Gastroesophageal sphincter (tissue), 3 donors: ENCODE data around the gene MRPS5.

ENCODE experiments used
- EP300 ChIP-seq: sonication (generic); formaldehyde crosslinking; IDR thresholded peaks from one replicate; pipeline ENCODE4 v1.6.1; 2017; ENCODE audit warnings: antibody characterized with exemption, mild to moderate bottlenecking
- POLR2A ChIP-seq, 2 donors: fragments of 450-650 bp; IDR thresholded peaks; one replicate each; pipeline ENCODE4 v1.6.1; 2017; ENCODE audit warnings: antibody characterized with exemption in 2 of 2, mild to moderate bottlenecking in 2 of 2, moderate library complexity in 1 of 2
- POLR2AphosphoS5 ChIP-seq: sonication (generic); formaldehyde crosslinking; IDR thresholded peaks from one replicate; pipeline ENCODE4 v1.6.1; 2017; ENCODE audit warnings: antibody characterized with exemption
- TF ChIP-seq, protein P1 (sequence below), 4 experiments: fragments of 200-600 bp in 2 of 4; fragments of 450-650 bp in 2 of 4; sonication (generic) in 1 of 4; IDR thresholded peaks; one replicate each; pipeline ENCODE4 v1.5.1; 2017 to 2019; ENCODE audit warnings: antibody characterized with exemption in 4 of 4, mild to moderate bottlenecking in 2 of 4, moderate library complexity in 2 of 4

DNA sequence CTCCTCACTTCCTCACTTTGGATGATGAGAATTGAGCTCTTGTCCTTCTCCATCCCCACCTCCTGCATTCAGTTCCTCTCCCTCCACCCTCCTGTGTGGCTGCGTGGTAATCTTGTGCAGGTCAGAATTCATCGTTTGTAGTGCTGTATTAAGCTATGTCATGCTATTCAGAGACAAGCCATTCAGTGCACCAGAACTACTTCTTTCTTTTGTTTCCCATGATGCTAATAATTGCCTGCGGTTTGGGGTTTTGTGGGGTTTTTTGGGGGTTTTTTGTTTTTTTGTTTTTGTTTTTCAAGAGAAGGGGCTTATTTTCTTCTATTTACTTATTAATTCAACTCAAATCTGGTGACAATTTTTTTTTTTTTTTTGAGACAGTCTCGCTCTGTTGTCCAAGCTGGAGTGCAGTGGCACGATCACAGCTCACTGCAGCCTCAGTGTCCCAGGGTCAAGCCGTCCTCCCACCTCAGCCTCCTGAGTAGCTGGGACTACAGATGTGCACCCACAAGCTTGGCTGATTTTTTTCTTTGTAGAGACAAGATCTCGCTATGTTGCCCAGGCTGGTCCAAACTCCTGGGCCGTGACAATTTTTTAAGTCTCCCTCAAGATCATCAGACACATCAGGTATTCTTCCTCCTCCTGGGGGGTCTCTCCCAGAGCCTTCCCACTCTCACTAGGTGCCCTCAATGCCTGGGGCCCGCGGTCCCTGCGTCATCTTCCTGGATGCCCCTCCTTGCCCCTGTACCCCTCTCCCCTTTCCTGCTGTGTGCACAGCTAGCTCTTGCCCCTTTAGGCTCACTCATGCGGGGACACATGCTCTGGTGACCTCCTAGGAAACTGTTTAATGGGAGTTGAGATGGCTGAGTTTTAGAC lies 58.3 kb downstream of the MRPS5 start:
- TF ChIP-seq, protein P1, sequence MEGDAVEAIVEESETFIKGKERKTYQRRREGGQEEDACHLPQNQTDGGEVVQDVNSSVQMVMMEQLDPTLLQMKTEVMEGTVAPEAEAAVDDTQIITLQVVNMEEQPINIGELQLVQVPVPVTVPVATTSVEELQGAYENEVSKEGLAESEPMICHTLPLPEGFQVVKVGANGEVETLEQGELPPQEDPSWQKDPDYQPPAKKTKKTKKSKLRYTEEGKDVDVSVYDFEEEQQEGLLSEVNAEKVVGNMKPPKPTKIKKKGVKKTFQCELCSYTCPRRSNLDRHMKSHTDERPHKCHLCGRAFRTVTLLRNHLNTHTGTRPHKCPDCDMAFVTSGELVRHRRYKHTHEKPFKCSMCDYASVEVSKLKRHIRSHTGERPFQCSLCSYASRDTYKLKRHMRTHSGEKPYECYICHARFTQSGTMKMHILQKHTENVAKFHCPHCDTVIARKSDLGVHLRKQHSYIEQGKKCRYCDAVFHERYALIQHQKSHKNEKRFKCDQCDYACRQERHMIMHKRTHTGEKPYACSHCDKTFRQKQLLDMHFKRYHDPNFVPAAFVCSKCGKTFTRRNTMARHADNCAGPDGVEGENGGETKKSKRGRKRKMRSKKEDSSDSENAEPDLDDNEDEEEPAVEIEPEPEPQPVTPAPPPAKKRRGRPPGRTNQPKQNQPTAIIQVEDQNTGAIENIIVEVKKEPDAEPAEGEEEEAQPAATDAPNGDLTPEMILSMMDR (IDR thresholded peaks at IDR 0.05), result no peak
- TF ChIP-seq EP300 (no peak), POLR2AphosphoS5 (no peak), POLR2A (IDR thresholded peaks at IDR 0.05) (no peak)
